Cerebellar nuclear complex (tissue), 1 donor: ENCODE measurements around the gene GFOD2.

Experiments
- DNase-seq, 2 experiments: peaks; one replicate each; lab custom pipeline; 2025; lab: John Stamatoyannopoulos, UW

The GFOD2 gene

GRCh38 chr16:67731753-67732095 is 12.6 kb upstream of the GFOD2 start:
- DNase-seq = no peak

- peak; percentile 86 to 91 for DNase-seq
These were observed 12.1 kb upstream of the GFOD2 start for GRCh38 chr16:67731071-67731752.

GRCh38 chr16:67730326-67730725 is 11.2 kb upstream of the GFOD2 start:
- no peak for DNase-seq

- DNase-seq = no peak
These were observed 10.6 kb upstream of the GFOD2 start for GRCh38 chr16:67729636-67730248.

- peak in 1 of 2 experiments; percentile 24 for DNase-seq
These were observed 8.7 kb upstream of the GFOD2 start for GRCh38 chr16:67727521-67728485.

- DNase-seq = no peak
These were observed 7.3 kb upstream of the GFOD2 start for GRCh38 chr16:67726106-67727034.

- DNase-seq = no peak
These were observed 4.8 kb upstream of the GFOD2 start for GRCh38 chr16:67723911-67724305.

- no peak for DNase-seq
These were observed 4.2 kb upstream of the GFOD2 start for GRCh38 chr16:67723151-67723910.

- no peak for DNase-seq
These were observed 1.1 kb upstream of the GFOD2 start for GRCh38 chr16:67720236-67720635.

GRCh38 chr16:67719778-67720144 is 645 bp upstream of the GFOD2 start:
- DNase-seq = peak in 1 of 2 experiments; percentile 33

- no peak for DNase-seq
These were observed 458 bp downstream of the GFOD2 start for GRCh38 chr16:67718668-67719047.

- no peak for DNase-seq
These were observed 3.0 kb downstream of the GFOD2 start for GRCh38 chr16:67716097-67716496.

- DNase-seq = no peak
These were observed 4.6 kb downstream of the GFOD2 start for GRCh38 chr16:67714522-67714921.

GRCh38 chr16:67713647-67714273 is 5.4 kb downstream of the GFOD2 start:
- DNase-seq = no peak

GRCh38 chr16:67710607-67711006 is 8.5 kb downstream of the GFOD2 start:
- DNase-seq = no peak

GRCh38 chr16:67709050-67709449 is 10.1 kb downstream of the GFOD2 start:
- DNase-seq = no peak

GRCh38 chr16:67708368-67708771 is 10.7 kb downstream of the GFOD2 start:
- DNase-seq = no peak

GRCh38 chr16:67707790-67708189 is 11.3 kb downstream of the GFOD2 start:
- no peak for DNase-seq

- DNase-seq = no peak
These were observed 11.9 kb downstream of the GFOD2 start for GRCh38 chr16:67707210-67707609.

- no peak for DNase-seq
These were observed 15.0 kb downstream of the GFOD2 start for GRCh38 chr16:67704110-67704509.

- no peak for DNase-seq
These were observed 15.5 kb downstream of the GFOD2 start for GRCh38 chr16:67703626-67704025.
